ENCODE measurements around the gene CLCN3. TPM values are rescaled to one million over a fixed set of nuclear protein-coding genes. Genes with fewer than 3 reads are reported as not detected.
A peak's percentile ranks its signal among the peaks of the same experiment; 100 is the strongest.

CLCN3 gene
- total and polyA plus RNA-seq, 2 experiments from 2014 or later = 10.9 to 22.9 TPM

DNA sequence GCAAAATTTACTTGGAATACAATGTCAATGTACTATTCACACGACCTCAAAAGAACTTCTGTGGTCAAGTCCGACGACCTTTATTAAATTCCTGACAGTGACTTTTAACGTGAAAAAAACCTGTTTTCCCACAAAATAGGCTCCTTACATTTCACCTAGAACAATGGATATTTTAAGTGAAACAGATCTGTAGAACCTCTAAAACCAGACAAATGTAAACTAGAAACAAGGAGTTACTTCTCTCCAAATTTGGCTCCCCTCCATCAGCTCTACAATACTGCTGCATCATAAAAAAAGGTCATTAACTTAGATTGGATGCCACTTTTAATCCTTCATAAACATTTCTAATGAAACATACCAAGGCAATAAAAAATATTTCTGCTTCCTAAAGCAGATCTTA, 9.2 kb upstream of the CLCN3 start:
- no peaks in the 10 kb centered on the region for H3F3A ChIP-seq (replicated peaks; ENCODE audit: low read depth)
- H3K4me2 ChIP-seq = peak overlapping the region; percentile 81
- H3K27me3 ChIP-seq (ENCODE audit: insufficient read depth) = no peaks in the 10 kb centered on the region
- no peak overlapping the region for H2AFZ ChIP-seq
- Mint-ChIP-seq H3K27ac (no peak overlapping the region), H3K4me1 (peaks cover 8% of the 10 kb centered on the region; the same call in 2 of the 3 replicates), H3K36me3 (ENCODE audit: low read depth) (no peaks in the 10 kb centered on the region), H3K9me3 (no peaks in the 10 kb centered on the region), H3K4me3 (peak overlapping the region; percentile 96), H3K27me3 (ENCODE audit: insufficient read depth, low read depth, poor library complexity) (peaks cover 4% of the 10 kb centered on the region)
- H4K20me1 ChIP-seq (replicated peaks; ENCODE audit: insufficient read depth) = no peaks in the 10 kb centered on the region
- H3K36me3 ChIP-seq (ENCODE audit: insufficient read depth) = no peaks in the 10 kb centered on the region
- ATAC-seq = no peak
- no peaks in the 10 kb centered on the region for H3K9me2 ChIP-seq (ENCODE audit: insufficient read depth)
- no peak overlapping the region for H3K27ac ChIP-seq (ENCODE audit: low read depth)
- TF ChIP-seq ZNF331 (CRISPR knock-in tag; IDR thresholded peaks at IDR 0.05; ENCODE audit: low read depth) (no peak), EZH2 (IDR thresholded peaks at IDR 0.05; ENCODE audit: low read depth, unreplicated experiment) (no peak), JUNB (IDR thresholded peaks at IDR 0.05; ENCODE audit: unreplicated experiment) (no peak), STAT1 (IDR thresholded peaks at IDR 0.05; ENCODE audit: unreplicated experiment) (no peak), EZH2phosphoT487 (IDR thresholded peaks at IDR 0.05; ENCODE audit: unreplicated experiment) (no peak), POLR2AphosphoS5 (IDR thresholded peaks at IDR 0.05; ENCODE audit: low read depth) (no peak)
- TF ChIP-seq, protein P1, sequence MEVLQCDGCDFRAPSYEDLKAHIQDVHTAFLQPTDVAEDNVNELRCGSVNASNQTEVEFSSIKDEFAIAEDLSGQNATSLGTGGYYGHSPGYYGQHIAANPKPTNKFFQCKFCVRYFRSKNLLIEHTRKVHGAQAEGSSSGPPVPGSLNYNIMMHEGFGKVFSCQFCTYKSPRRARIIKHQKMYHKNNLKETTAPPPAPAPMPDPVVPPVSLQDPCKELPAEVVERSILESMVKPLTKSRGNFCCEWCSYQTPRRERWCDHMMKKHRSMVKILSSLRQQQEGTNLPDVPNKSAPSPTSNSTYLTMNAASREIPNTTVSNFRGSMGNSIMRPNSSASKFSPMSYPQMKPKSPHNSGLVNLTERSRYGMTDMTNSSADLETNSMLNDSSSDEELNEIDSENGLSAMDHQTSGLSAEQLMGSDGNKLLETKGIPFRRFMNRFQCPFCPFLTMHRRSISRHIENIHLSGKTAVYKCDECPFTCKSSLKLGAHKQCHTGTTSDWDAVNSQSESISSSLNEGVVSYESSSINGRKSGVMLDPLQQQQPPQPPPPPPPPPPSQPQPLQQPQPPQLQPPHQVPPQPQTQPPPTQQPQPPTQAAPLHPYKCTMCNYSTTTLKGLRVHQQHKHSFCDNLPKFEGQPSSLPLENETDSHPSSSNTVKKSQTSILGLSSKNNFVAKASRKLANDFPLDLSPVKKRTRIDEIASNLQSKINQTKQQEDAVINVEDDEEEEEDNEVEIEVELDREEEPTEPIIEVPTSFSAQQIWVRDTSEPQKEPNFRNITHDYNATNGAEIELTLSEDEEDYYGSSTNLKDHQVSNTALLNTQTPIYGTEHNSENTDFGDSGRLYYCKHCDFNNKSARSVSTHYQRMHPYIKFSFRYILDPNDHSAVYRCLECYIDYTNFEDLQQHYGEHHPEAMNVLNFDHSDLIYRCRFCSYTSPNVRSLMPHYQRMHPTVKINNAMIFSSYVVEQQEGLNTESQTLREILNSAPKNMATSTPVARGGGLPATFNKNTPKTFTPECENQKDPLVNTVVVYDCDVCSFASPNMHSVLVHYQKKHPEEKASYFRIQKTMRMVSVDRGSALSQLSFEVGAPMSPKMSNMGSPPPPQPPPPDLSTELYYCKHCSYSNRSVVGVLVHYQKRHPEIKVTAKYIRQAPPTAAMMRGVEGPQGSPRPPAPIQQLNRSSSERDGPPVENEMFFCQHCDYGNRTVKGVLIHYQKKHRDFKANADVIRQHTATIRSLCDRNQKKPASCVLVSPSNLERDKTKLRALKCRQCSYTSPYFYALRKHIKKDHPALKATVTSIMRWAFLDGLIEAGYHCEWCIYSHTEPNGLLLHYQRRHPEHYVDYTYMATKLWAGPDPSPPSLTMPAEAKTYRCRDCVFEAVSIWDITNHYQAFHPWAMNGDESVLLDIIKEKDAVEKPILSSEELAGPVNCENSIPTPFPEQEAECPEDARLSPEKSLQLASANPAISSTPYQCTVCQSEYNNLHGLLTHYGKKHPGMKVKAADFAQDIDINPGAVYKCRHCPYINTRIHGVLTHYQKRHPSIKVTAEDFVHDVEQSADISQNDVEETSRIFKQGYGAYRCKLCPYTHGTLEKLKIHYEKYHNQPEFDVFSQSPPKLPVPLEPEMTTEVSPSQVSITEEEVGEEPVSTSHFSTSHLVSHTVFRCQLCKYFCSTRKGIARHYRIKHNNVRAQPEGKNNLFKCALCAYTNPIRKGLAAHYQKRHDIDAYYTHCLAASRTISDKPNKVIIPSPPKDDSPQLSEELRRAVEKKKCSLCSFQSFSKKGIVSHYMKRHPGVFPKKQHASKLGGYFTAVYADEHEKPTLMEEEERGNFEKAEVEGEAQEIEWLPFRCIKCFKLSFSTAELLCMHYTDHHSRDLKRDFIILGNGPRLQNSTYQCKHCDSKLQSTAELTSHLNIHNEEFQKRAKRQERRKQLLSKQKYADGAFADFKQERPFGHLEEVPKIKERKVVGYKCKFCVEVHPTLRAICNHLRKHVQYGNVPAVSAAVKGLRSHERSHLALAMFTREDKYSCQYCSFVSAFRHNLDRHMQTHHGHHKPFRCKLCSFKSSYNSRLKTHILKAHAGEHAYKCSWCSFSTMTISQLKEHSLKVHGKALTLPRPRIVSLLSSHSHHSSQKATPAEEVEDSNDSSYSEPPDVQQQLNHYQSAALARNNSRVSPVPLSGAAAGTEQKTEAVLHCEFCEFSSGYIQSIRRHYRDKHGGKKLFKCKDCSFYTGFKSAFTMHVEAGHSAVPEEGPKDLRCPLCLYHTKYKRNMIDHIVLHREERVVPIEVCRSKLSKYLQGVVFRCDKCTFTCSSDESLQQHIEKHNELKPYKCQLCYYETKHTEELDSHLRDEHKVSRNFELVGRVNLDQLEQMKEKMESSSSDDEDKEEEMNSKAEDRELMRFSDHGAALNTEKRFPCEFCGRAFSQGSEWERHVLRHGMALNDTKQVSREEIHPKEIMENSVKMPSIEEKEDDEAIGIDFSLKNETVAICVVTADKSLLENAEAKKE (CRISPR knock-in tag; IDR thresholded peaks at IDR 0.05) = no peak
- TF ChIP-seq, protein P2, sequence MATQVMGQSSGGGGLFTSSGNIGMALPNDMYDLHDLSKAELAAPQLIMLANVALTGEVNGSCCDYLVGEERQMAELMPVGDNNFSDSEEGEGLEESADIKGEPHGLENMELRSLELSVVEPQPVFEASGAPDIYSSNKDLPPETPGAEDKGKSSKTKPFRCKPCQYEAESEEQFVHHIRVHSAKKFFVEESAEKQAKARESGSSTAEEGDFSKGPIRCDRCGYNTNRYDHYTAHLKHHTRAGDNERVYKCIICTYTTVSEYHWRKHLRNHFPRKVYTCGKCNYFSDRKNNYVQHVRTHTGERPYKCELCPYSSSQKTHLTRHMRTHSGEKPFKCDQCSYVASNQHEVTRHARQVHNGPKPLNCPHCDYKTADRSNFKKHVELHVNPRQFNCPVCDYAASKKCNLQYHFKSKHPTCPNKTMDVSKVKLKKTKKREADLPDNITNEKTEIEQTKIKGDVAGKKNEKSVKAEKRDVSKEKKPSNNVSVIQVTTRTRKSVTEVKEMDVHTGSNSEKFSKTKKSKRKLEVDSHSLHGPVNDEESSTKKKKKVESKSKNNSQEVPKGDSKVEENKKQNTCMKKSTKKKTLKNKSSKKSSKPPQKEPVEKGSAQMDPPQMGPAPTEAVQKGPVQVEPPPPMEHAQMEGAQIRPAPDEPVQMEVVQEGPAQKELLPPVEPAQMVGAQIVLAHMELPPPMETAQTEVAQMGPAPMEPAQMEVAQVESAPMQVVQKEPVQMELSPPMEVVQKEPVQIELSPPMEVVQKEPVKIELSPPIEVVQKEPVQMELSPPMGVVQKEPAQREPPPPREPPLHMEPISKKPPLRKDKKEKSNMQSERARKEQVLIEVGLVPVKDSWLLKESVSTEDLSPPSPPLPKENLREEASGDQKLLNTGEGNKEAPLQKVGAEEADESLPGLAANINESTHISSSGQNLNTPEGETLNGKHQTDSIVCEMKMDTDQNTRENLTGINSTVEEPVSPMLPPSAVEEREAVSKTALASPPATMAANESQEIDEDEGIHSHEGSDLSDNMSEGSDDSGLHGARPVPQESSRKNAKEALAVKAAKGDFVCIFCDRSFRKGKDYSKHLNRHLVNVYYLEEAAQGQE (IDR thresholded peaks at IDR 0.05; ENCODE audit: unreplicated experiment) = no peak
- TF ChIP-seq, protein P3, sequence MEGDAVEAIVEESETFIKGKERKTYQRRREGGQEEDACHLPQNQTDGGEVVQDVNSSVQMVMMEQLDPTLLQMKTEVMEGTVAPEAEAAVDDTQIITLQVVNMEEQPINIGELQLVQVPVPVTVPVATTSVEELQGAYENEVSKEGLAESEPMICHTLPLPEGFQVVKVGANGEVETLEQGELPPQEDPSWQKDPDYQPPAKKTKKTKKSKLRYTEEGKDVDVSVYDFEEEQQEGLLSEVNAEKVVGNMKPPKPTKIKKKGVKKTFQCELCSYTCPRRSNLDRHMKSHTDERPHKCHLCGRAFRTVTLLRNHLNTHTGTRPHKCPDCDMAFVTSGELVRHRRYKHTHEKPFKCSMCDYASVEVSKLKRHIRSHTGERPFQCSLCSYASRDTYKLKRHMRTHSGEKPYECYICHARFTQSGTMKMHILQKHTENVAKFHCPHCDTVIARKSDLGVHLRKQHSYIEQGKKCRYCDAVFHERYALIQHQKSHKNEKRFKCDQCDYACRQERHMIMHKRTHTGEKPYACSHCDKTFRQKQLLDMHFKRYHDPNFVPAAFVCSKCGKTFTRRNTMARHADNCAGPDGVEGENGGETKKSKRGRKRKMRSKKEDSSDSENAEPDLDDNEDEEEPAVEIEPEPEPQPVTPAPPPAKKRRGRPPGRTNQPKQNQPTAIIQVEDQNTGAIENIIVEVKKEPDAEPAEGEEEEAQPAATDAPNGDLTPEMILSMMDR (conservative IDR thresholded peaks at IDR 0.05; ENCODE audit: low read depth in 2 of 2) = no peak
- H3K4me1 ChIP-seq (ENCODE audit: insufficient read depth) = peaks cover 9% of the 10 kb centered on the region
- DNase-seq (ENCODE audit: low spot score) = no peak
- H3K4me3 ChIP-seq = peak overlapping the region; percentile 53
- peaks cover 45% of the 10 kb centered on the region; the same call in 1 of the 2 replicates for H3K79me2 ChIP-seq (replicated peaks; ENCODE audit: insufficient read depth)

Measured in GM23338 (cell line).